H1 (cell line): ENCODE data around the gene CCDC9B. TPM values are rescaled to one million over a fixed set of nuclear protein-coding genes. Genes with fewer than 3 reads are reported as not detected.

Source experiments
- BACH1 ChIP-seq: IDR thresholded peaks from 2 replicates; pipeline ENCODE4 v1.6.1; 2012; ENCODE audit warnings: low read length, improper control_type of control experiment
- CHD7 ChIP-seq: fragments of 300-600 bp; sonication (generic); IDR thresholded peaks from 2 replicates; pipeline ENCODE4 v1.7.1; 2012; ENCODE audit warnings: low read length, moderate library complexity, mild to moderate bottlenecking, inconsistent platforms; ENCODE audit not compliant: insufficient replicate concordance
- EP300 ChIP-seq, 2 experiments: IDR thresholded peaks; 1 replicate in 1 of 2; 2 replicates in 1 of 2; pipeline ENCODE4 v1.6.1; 2011 to 2012; ENCODE audit warnings: low read depth in 2 of 2, low read length in 2 of 2, mild to moderate bottlenecking in 2 of 2, borderline replicate concordance in 1 of 2, inconsistent platforms in 1 of 2, moderate library complexity in 1 of 2
- GABPA ChIP-seq: IDR thresholded peaks from 2 replicates; pipeline ENCODE4 v1.6.1; 2011; ENCODE audit warnings: mild to moderate bottlenecking, low read length, moderate library complexity, borderline replicate concordance; ENCODE audit not compliant: insufficient read depth
- JUN ChIP-seq: IDR thresholded peaks from 2 replicates; pipeline ENCODE4 v1.6.1; 2011; ENCODE audit warnings: low read depth, mild to moderate bottlenecking, improper control_type of control experiment, low read length
- KDM4A ChIP-seq: IDR thresholded peaks from one replicate; pipeline ENCODE4 v1.7.1; 2012; ENCODE audit warnings: low read depth, mild to moderate bottlenecking, moderate library complexity, low read length, inconsistent platforms; ENCODE audit not compliant: severe bottlenecking
- MAX ChIP-seq: IDR thresholded peaks from 2 replicates; pipeline ENCODE4 v1.6.1; 2012; ENCODE audit warnings: inconsistent platforms
- PHF8 ChIP-seq: fragments of 200-600 bp; sonication (generic); conservative IDR thresholded peaks from 2 replicates; pipeline ENCODE4 v1.7.1; 2012; ENCODE audit warnings: low read depth, mild to moderate bottlenecking, inconsistent platforms, low read length, moderate library complexity
- SUZ12 ChIP-seq: fragments of 200-600 bp; sonication (generic); IDR thresholded peaks from 2 replicates; pipeline ENCODE4 v1.6.1; 2012; ENCODE audit warnings: mild to moderate bottlenecking, inconsistent platforms, low read length, moderate library complexity, mixed read lengths
- polyA plus RNA-seq, 7 experiments: library from polyadenylated mRNA; depleted of rRNA in 3 of 7; stranded (reverse) in 5 of 7; unstranded in 2 of 7; fragments of >200 nt in 5 of 7; fragments of 200-250 nt in 2 of 7; gene quantifications; 1 replicate in 5 of 7; 2 replicates in 1 of 7; 4 replicates in 1 of 7; pipeline versions ENCODE4 v1.2.1 to v1.2.3, GENCODE V29; 2011 to 2013; ENCODE audit warnings: missing spikeins in 2 of 7, mixed read lengths in 2 of 7
- total RNA-seq: library from RNA; stranded (reverse); fragmentation: NEBNext Ultra II Directional; extraction: Animal tissue kit (Norgen Biotek cat#: 25700); gene quantifications from 2 replicates; pipeline ENCODE4 v1.2.1, GENCODE V29; 2021

CCDC9B gene
- total and polyA plus RNA-seq, 2 of the 8 experiments (the other 6 are each of a cell fraction or from before 2014, with no cell fraction given) = 0.45 to 0.78 TPM

GRCh38 chr15:40282147-40282868, 58.4 kb downstream of the CCDC9B start (continued):
- TF ChIP-seq GABPA = no peak
- TF ChIP-seq EP300 (IDR thresholded peaks at IDR 0.05; ENCODE audit: borderline replicate concordance in 1 of 2, low read depth in 2 of 2, low read length in 2 of 2) = no peak
- peak; percentile 64 for TF ChIP-seq MAX
- peak; percentile 85; the same call in 1 of the 2 replicates for TF ChIP-seq SUZ12
- no peak for TF ChIP-seq CHD7
- TF ChIP-seq BACH1 = peak; percentile 12; the same call in 1 of the 2 replicates
- TF ChIP-seq PHF8 = peak; percentile 30; the same call in 1 of the 2 replicates
- TF ChIP-seq KDM4A = peak; percentile 89
- TF ChIP-seq JUN = no peak
